HEK293 (cell line): Measurements from ENCODE around the gene FAM13B.
A peak's percentile ranks its signal among the peaks of the same experiment; 100 is the strongest.

ENCODE experiments used
- BCL11A ChIP-seq: fragments of 450-650 bp; formaldehyde crosslinking; IDR thresholded peaks from 2 replicates; pipeline ENCODE4 v1.5.1; 2016; ENCODE audit warnings: low read depth, missing biosample characterization, missing genetic modification characterization
- BCL6B ChIP-seq: fragments of 450-650 bp; formaldehyde crosslinking; IDR thresholded peaks from 2 replicates; pipeline ENCODE4 v1.5.1; 2017; ENCODE audit warnings: missing biosample characterization, missing genetic modification characterization
- GFI1B ChIP-seq: fragments of 450-650 bp; formaldehyde crosslinking; IDR thresholded peaks from 2 replicates; pipeline ENCODE4 v1.5.1; 2016; ENCODE audit warnings: missing biosample characterization, missing genetic modification characterization
- KLF1 ChIP-seq: fragments of 450-650 bp; formaldehyde crosslinking; IDR thresholded peaks from 2 replicates; pipeline ENCODE4 v1.5.1; 2016; ENCODE audit warnings: missing biosample characterization, missing genetic modification characterization
- MEIS1 ChIP-seq: sonication (generic); formaldehyde crosslinking; IDR thresholded peaks from 2 replicates; pipeline ENCODE4 v1.8.1; 2022; ENCODE audit warnings: missing genetic modification reagents, mild to moderate bottlenecking, borderline replicate concordance
- OVOL3 ChIP-seq: fragments of 450-650 bp; formaldehyde crosslinking; IDR thresholded peaks from 2 replicates; pipeline ENCODE4 v1.5.1; 2016; ENCODE audit warnings: missing biosample characterization, missing genetic modification characterization
- PRDM1 ChIP-seq: fragments of 450-650 bp; formaldehyde crosslinking; IDR thresholded peaks from 2 replicates; pipeline ENCODE4; 2016; ENCODE audit warnings: missing biosample characterization, missing genetic modification characterization
- RBAK ChIP-seq: fragments of 450-650 bp; formaldehyde crosslinking; IDR thresholded peaks from 2 replicates; pipeline ENCODE4 v1.5.1; 2016; ENCODE audit warnings: missing biosample characterization, missing genetic modification characterization
- REPIN1 ChIP-seq: fragments of 450-650 bp; formaldehyde crosslinking; IDR thresholded peaks from 2 replicates; pipeline ENCODE4 v1.5.1; 2017; ENCODE audit warnings: missing biosample characterization, missing genetic modification characterization, low read depth
- SP3 ChIP-seq: fragments of 450-650 bp; formaldehyde crosslinking; IDR thresholded peaks from 2 replicates; pipeline ENCODE4 v1.5.1; 2016; ENCODE audit warnings: missing biosample characterization, missing genetic modification characterization
- TRIM28 ChIP-seq: IDR thresholded peaks from 2 replicates; pipeline ENCODE4 v1.6.1; 2011; ENCODE audit warnings: low read length, control low read depth, borderline replicate concordance
- YY1 ChIP-seq: fragments of 450-650 bp; formaldehyde crosslinking; IDR thresholded peaks from 2 replicates; pipeline ENCODE4 v1.5.1; 2018; ENCODE audit warnings: missing biosample characterization, missing genetic modification characterization
- YY2 ChIP-seq: fragments of 450-650 bp; formaldehyde crosslinking; IDR thresholded peaks from 2 replicates; pipeline ENCODE4 v1.5.1; 2016; ENCODE audit warnings: missing biosample characterization, missing genetic modification characterization
- ZNF133 ChIP-seq: fragments of 450-650 bp; formaldehyde crosslinking; IDR thresholded peaks from 2 replicates; pipeline ENCODE4 v1.5.1; 2016; ENCODE audit warnings: missing biosample characterization, missing genetic modification characterization
- ZNF157 ChIP-seq: fragments of 450-650 bp; formaldehyde crosslinking; IDR thresholded peaks from 2 replicates; pipeline ENCODE4 v1.5.1; 2016; ENCODE audit warnings: missing biosample characterization, missing genetic modification characterization
- ZNF175 ChIP-seq: fragments of 450-650 bp; formaldehyde crosslinking; IDR thresholded peaks from 2 replicates; pipeline ENCODE4 v1.5.1; 2016; ENCODE audit warnings: missing biosample characterization, missing genetic modification characterization
- ZNF18 ChIP-seq: fragments of 450-650 bp; formaldehyde crosslinking; IDR thresholded peaks from 2 replicates; pipeline ENCODE4 v1.5.1; 2016; ENCODE audit warnings: missing biosample characterization, missing genetic modification characterization
- ZNF202 ChIP-seq: fragments of 450-650 bp; formaldehyde crosslinking; IDR thresholded peaks from 2 replicates; pipeline ENCODE4 v1.5.1; 2016; ENCODE audit warnings: missing biosample characterization, missing genetic modification characterization, borderline replicate concordance
- ZNF211 ChIP-seq: fragments of 450-650 bp; formaldehyde crosslinking; IDR thresholded peaks from 2 replicates; pipeline ENCODE4 v1.5.1; 2016; ENCODE audit warnings: low read depth, missing biosample characterization, missing genetic modification characterization
- ZNF292 ChIP-seq: fragments of 450-650 bp; formaldehyde crosslinking; IDR thresholded peaks from 2 replicates; pipeline ENCODE4 v1.5.1; 2016; ENCODE audit warnings: low read depth, missing biosample characterization, missing genetic modification characterization, borderline replicate concordance
- ZNF335 ChIP-seq: fragments of 450-650 bp; formaldehyde crosslinking; conservative IDR thresholded peaks from 2 replicates; pipeline ENCODE4 v1.5.1; 2016; ENCODE audit warnings: missing biosample characterization, missing genetic modification characterization
- ZNF394 ChIP-seq: fragments of 450-650 bp; formaldehyde crosslinking; IDR thresholded peaks from 2 replicates; pipeline ENCODE4 v1.5.1; 2016; ENCODE audit warnings: missing biosample characterization, missing genetic modification characterization, mild to moderate bottlenecking, moderate library complexity, borderline replicate concordance
- ZNF488 ChIP-seq: fragments of 450-650 bp; formaldehyde crosslinking; IDR thresholded peaks from 2 replicates; pipeline ENCODE4 v1.5.1; 2016; ENCODE audit warnings: missing biosample characterization, missing genetic modification characterization
- ZNF548 ChIP-seq: fragments of 450-650 bp; formaldehyde crosslinking; IDR thresholded peaks from 2 replicates; pipeline ENCODE4 v1.5.1; 2016; ENCODE audit warnings: missing biosample characterization, missing genetic modification characterization
- ZNF560 ChIP-seq: fragments of 450-650 bp; formaldehyde crosslinking; IDR thresholded peaks from 2 replicates; pipeline ENCODE4 v1.5.1; 2017; ENCODE audit warnings: missing biosample characterization, missing genetic modification characterization, borderline replicate concordance
- ZNF610 ChIP-seq: fragments of 450-650 bp; formaldehyde crosslinking; IDR thresholded peaks from 2 replicates; pipeline ENCODE4 v1.5.1; 2016; ENCODE audit warnings: missing biosample characterization, missing genetic modification characterization, borderline replicate concordance
- ZNF626 ChIP-seq: fragments of 450-650 bp; sonication (Bioruptor Pico); formaldehyde crosslinking; IDR thresholded peaks from 2 replicates; pipeline ENCODE4 v1.5.1; 2018; ENCODE audit warnings: missing biosample characterization, missing genetic modification characterization, inconsistent platforms
- ZNF639 ChIP-seq: fragments of 450-650 bp; formaldehyde crosslinking; IDR thresholded peaks from 2 replicates; pipeline ENCODE4 v1.5.1; 2016; ENCODE audit warnings: missing biosample characterization, missing genetic modification characterization
- ZNF654 ChIP-seq: fragments of 450-650 bp; formaldehyde crosslinking; IDR thresholded peaks from 2 replicates; pipeline ENCODE4 v1.5.1; 2016; ENCODE audit warnings: low read depth, missing biosample characterization, missing genetic modification characterization
- ZNF670 ChIP-seq: fragments of 450-650 bp; formaldehyde crosslinking; IDR thresholded peaks from 2 replicates; pipeline ENCODE4 v1.5.1; 2016; ENCODE audit warnings: missing biosample characterization, missing genetic modification characterization, low read depth
- ZSCAN16 ChIP-seq: fragments of 450-650 bp; formaldehyde crosslinking; IDR thresholded peaks from 2 replicates; pipeline ENCODE4 v1.5.1; 2016; ENCODE audit warnings: missing biosample characterization, missing genetic modification characterization
- TF ChIP-seq, protein P1 (sequence below): fragments of 450-650 bp; formaldehyde crosslinking; IDR thresholded peaks from 2 replicates; pipeline ENCODE4 v1.5.1; 2016; ENCODE audit warnings: missing biosample characterization, missing genetic modification characterization

Gene FAM13B

DNA sequence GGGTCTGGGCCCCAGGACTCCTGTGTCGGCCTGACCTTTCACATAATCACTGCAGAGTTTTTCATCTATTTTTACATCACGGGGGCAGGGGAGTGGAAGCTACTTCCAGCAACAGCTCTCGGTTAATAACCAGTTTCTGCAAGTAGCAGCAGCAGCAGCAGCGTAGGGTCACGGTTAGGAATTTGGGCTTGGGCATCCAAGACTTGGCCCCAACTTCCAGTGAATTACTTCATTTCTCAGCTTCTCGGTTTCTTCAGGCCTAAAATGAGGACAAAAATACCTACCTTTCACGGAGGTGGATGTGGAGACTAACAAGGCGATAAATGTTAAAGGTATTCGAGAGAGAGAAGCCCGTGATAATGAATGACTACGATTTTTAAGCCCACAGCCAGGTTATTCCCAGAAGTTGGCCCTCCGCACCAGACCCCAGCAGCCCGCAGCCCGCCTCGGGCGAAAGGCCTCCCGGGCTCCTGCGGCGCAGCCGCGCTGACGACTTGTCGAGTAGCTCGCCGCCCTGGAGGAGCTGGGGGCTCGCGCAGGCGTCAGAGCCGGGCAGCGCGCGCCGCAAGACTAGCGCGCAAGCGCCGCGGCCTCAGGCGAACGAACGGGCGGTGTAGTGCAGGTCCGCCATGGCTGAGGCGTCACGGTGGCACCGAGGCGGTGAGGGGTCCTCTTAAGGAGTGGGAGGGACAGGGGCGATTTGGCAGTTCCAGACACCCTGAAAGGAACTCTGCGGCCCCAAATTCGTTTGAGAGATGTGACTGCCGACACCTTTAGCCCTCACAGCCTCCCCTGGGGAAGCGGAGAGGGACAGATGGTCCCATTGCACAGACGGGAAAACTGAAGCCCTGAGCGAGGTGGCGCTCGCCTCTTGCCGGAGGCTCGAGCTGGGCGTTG, 143.8 kb downstream of the FAM13B start, which contains the start of gene PKD2L2 (continued):
- TF ChIP-seq ZNF670 (tag by site-specific recombination) = no peak
- TF ChIP-seq ZNF488 (tag by site-specific recombination) = no peak
- 0 out of 2 replicates have a peak, but pooled peaks have one; percentile 17 for TF ChIP-seq ZNF18 (tag by site-specific recombination)
- TF ChIP-seq RBAK (tag by site-specific recombination) = no peak
- no peak for TF ChIP-seq ZNF175 (tag by site-specific recombination)
- TF ChIP-seq ZNF202 (tag by site-specific recombination) = 0 out of 2 replicates have a peak, but pooled peaks have one; percentile 23
- TF ChIP-seq BCL11A (tag by site-specific recombination) = no peak
- TF ChIP-seq ZSCAN16 = no peak
- no peak for TF ChIP-seq ZNF157 (tag by site-specific recombination)
- no peak for TF ChIP-seq ZNF548 (tag by site-specific recombination)
- no peak; the same call in none of the 2 replicates for TF ChIP-seq KLF1
- no peak for TF ChIP-seq MEIS1
- no peak for TF ChIP-seq ZNF211 (tag by site-specific recombination)
- TF ChIP-seq SP3 (tag by site-specific recombination) = no peak
- TF ChIP-seq PRDM1 = no peak
- no peak for TF ChIP-seq ZNF654 (tag by site-specific recombination)
- TF ChIP-seq GFI1B (tag by site-specific recombination) = 0 out of 2 replicates have a peak, but pooled peaks have one; percentile 23
- peak; percentile 68; the same call in 1 of the 2 replicates for TF ChIP-seq YY2 (tag by site-specific recombination)
- no peak for TF ChIP-seq BCL6B (tag by site-specific recombination)
- TF ChIP-seq OVOL3 (tag by site-specific recombination) = 0 out of 2 replicates have a peak, but pooled peaks have one; percentile 3
- no peak for TF ChIP-seq ZNF639 (tag by site-specific recombination)
- TF ChIP-seq ZNF610 (tag by site-specific recombination) = peak; percentile 19; the same call in 1 of the 2 replicates
- TF ChIP-seq ZNF560 (tag by site-specific recombination) = no peak
- TF ChIP-seq, protein P1, sequence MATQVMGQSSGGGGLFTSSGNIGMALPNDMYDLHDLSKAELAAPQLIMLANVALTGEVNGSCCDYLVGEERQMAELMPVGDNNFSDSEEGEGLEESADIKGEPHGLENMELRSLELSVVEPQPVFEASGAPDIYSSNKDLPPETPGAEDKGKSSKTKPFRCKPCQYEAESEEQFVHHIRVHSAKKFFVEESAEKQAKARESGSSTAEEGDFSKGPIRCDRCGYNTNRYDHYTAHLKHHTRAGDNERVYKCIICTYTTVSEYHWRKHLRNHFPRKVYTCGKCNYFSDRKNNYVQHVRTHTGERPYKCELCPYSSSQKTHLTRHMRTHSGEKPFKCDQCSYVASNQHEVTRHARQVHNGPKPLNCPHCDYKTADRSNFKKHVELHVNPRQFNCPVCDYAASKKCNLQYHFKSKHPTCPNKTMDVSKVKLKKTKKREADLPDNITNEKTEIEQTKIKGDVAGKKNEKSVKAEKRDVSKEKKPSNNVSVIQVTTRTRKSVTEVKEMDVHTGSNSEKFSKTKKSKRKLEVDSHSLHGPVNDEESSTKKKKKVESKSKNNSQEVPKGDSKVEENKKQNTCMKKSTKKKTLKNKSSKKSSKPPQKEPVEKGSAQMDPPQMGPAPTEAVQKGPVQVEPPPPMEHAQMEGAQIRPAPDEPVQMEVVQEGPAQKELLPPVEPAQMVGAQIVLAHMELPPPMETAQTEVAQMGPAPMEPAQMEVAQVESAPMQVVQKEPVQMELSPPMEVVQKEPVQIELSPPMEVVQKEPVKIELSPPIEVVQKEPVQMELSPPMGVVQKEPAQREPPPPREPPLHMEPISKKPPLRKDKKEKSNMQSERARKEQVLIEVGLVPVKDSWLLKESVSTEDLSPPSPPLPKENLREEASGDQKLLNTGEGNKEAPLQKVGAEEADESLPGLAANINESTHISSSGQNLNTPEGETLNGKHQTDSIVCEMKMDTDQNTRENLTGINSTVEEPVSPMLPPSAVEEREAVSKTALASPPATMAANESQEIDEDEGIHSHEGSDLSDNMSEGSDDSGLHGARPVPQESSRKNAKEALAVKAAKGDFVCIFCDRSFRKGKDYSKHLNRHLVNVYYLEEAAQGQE (tag by site-specific recombination) = 0 out of 2 replicates have a peak, but pooled peaks have one; percentile 9
- peak; percentile 82 for TF ChIP-seq YY1
- TF ChIP-seq REPIN1 (tag by site-specific recombination) = no peak
- no peak for TF ChIP-seq ZNF626
- peak; percentile 100 for TF ChIP-seq ZNF394 (tag by site-specific recombination)
- TF ChIP-seq ZNF133 (tag by site-specific recombination) = no peak
- TF ChIP-seq ZNF292 (tag by site-specific recombination) = no peak
- TF ChIP-seq TRIM28 = peak; percentile 84; the same call in 1 of the 2 replicates
- TF ChIP-seq ZNF335 (tag by site-specific recombination) = peak; percentile 82
